Measurements from ENCODE around the gene HSPA9.

HSPA9 gene

GRCh38 chr5:138595180-138595795, 20.1 kb upstream of the HSPA9 start:
- no peak for DNase-seq (ENCODE audit: low spot score)

- no peak for DNase-seq (ENCODE audit: low spot score)
These were observed 19.3 kb upstream of the HSPA9 start for GRCh38 chr5:138594305-138595058.

- no peak for DNase-seq (ENCODE audit: low spot score)
These were observed 13.0 kb upstream of the HSPA9 start for GRCh38 chr5:138588013-138588788.

- DNase-seq (ENCODE audit: low spot score) = no peak
These were observed 10.0 kb upstream of the HSPA9 start for GRCh38 chr5:138585157-138585556.

DNA sequence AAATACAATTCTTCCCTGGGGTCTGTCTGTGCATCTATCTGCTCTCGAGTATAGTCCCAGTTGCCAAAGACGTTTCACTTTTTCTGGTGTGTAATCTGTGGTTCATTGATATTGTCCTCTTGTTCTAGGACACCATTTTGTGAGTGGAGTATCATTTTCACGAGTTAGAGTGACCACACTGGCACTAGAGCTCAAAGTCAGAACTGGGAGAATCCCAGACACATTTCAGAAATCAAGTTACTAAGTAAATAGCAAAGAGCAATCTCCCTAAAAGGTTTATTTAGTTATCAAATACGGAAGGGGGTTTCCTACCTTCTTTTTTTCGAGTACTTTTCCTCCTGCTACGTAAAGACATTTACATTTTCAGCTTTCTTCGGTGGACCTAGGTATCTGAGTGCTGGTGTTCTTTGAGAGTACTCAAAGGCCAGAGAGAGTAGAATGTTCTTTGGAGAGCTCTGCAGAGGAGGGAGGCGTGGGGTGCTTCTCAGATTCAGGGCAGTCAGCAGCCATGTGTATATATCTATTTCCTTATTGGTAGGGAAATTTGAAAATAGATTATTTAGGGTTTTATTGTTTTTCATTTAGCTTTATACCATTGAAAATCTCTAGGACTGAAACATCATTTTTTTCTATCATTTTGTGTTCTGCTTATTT, 8.9 kb upstream of the HSPA9 start:
- DNase-seq (ENCODE audit: low spot score) = no peak

GRCh38 chr5:138582959-138583358, 7.8 kb upstream of the HSPA9 start:
- DNase-seq (ENCODE audit: low spot score) = no peak

GRCh38 chr5:138580777-138581176, 5.6 kb upstream of the HSPA9 start:
- no peak for DNase-seq (ENCODE audit: low spot score)

GRCh38 chr5:138580001-138580400, 4.8 kb upstream of the HSPA9 start:
- no peak for DNase-seq (ENCODE audit: low spot score)

DNA sequence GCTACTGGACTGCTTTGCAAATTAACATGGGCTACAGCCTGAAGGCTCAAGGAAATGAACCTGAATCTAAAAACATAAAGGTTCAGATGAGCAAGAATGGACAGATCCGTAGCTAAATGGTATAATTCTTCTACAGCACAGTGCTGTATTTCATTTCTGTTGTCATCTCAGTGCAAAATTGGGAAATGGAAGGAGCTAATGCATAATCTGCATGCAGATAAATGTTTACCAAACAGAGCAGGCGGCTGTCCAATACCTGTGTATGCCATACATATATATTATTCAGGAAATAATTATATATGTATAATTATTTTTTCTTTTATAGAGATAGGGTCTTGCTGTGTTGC, 4.3 kb upstream of the HSPA9 start:
- no peak for DNase-seq (ENCODE audit: low spot score)

DNA sequence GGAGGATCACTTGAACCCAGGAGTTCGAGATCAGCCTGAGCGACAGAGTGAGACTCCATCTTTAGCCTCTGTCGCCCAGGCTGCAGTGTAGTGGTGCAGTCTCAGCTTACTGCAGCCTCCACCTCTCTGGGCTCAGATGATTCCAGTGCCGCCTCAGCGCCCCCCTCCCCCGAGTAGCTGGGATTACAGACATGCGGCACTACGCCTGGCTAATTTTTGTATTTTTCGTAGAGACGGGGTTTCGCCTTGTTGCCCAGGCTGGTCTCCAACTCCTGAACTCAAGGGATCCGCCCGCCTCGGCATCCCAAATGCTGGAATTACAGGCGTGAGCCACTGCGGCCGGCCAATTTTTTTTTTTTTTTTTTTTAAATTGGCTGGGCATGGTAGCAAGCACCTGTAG, 2.3 kb upstream of the HSPA9 start:
- no peak for DNase-seq (ENCODE audit: low spot score)

- DNase-seq (ENCODE audit: low spot score) = peak; percentile 65
These were observed 432 bp downstream of the HSPA9 start for GRCh38 chr5:138574744-138575193.

DNA sequence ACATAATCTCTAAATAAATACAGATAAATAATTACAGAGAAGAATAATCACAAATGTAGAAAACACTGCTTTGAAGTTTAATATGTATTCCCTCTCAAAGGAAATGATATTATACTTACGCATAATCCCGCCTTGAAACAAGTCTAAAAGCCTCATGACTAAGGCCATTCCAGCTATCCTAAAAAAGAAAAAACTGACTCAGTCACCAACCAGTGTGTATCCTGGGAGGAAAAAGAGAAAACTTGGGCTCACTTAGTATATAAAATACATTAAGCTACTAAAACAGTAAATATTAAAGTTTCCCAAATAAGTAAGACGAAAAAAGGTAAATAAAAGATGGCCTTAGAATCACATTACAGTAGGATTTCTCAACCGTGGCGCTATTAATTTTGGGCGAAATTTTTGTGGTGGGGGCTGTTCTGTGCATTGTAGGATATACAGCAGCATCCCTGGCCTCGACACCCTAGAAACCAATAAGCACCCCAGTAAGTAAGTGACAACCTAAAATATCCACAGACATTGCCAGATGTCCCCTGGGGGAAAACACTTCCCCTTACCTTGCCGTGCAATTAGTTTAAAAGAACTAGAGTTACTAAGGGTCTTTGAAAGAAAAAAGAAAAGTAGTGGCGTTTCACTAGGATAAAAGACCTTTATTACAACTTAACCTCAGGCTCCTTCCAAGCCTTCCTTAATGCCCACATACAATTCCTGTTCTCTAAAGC, 1.1 kb downstream of the HSPA9 start:
- DNase-seq (ENCODE audit: low spot score) = peak; percentile 87

DNA sequence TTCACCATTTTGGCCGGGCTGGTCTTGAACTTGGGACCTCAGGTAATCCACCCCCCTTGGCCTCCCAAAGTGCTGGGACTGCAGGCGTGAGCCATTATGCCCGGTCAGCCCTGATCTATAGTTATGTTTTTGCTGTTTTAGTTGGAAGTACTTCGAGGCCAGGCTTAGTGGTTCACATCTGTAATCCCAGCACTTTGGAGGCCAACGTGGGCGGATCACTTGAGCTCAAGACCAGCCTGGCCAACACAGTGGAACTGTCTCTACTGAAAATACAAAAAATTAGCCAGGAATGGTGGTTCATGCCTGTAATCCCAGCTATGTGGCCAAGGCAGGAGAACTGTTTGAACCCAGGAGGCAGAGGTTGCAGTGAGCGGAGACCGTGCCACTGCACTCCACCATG, 2.0 kb downstream of the HSPA9 start:
- DNase-seq (ENCODE audit: low spot score) = no peak

- no peak for DNase-seq (ENCODE audit: low spot score)
These were observed 4.3 kb downstream of the HSPA9 start for GRCh38 chr5:138570871-138571270.

DNA sequence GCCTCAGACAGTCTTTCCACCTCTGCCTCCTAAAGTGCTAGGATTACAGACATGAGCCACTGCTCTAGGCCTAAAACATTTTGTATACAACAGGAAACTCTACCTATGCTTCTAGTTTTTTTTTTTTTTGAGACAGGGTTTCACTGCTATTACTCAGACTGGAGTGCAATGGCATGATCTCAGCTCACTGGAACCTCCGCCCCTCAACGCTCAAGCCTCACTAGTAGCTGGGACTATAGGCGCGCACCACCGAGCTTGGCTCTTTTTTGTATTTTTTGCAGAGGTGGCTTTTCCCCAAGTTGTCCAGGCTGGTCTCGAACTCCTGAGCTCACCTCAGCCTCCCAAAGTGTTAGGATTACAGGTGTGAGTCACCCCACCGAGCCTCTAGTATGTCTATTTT, 5.4 kb downstream of the HSPA9 start:
- DNase-seq (ENCODE audit: low spot score) = peak; percentile 79

- DNase-seq (ENCODE audit: low spot score) = peak; percentile 49
These were observed 7.0 kb downstream of the HSPA9 start for GRCh38 chr5:138568061-138568824.

GRCh38 chr5:138566792-138567191, 8.4 kb downstream of the HSPA9 start:
- DNase-seq (ENCODE audit: low spot score) = no peak

- no peak for DNase-seq (ENCODE audit: low spot score)
These were observed 9.9 kb downstream of the HSPA9 start for GRCh38 chr5:138565100-138565821.

DNA sequence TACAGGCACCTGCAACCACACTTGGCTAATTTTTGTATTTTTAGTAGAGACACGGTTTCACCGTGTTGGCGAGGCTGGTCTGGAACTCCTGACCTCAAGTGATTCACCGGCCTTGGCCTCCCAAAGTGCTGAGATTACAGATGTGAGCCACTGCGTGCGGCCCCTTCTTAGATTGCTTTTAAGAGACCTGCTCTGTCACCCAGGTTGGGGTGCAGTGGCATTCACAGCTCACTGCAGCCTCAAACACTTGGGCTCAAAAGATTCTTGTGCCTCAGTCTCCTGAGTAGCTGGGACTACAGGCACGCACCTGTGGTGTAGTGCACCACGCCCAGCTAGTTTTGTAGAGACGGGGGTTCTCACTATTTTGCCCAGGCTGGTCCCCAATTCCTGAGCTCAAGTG, 11.0 kb downstream of the HSPA9 start:
- no peak for DNase-seq (ENCODE audit: low spot score)

DNA sequence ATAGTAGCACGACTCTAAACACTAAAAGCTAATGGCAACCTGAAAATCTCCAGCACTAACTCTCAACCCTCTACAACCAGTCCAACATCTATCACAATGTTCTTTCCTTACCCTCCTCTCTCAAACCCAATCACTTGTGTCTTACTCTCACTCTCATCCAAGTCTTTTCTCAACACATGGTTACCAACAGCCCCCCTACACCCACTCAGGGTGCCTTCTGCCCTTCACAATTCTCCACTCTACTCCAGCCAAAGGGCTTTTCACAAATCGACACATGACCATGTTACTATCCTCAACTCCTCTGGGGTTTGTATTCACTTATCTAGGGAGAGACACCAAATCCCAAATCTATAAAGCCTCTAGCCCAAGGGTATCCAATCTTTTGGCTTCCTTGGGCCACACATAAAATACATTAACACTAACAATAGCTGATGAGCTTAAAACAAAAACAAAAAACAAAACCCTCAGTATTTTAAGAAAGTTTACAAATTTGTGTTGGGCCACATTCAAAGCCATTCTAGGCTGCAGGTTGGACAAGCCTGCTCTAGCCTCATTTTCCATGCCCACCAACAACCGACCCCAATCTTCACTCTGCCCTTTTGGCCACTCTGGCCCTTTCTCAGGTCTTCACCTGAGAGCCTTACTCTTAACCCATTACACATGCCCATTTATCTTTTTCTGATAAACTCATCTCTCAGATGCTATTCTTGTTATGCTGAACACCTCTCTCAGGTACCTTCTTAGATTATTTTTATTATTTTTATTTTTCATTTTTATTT, 11.7 kb downstream of the HSPA9 start:
- DNase-seq (ENCODE audit: low spot score) = no peak
